B cell (primary cell): Measurements from ENCODE around the gene SAMD10. TPM values are rescaled to one million over a fixed set of nuclear protein-coding genes. Genes with fewer than 3 reads are reported as not detected.

ENCODE experiments used
- ATAC-seq: fragments of 200-7000 bp; cut with Tn5 transposase; one replicate; pipeline ENCODE4 v1.10.0; 2021; ENCODE audit warnings: low read depth, mild to moderate bottlenecking, moderate number of reproducible peaks, moderate library complexity
- CTCF ChIA-PET: fragments of 350-600 bp; sonication (Branson Sonifier 250); formaldehyde crosslinking; loops from one replicate; lab custom pipeline; 2021; ENCODE audit warnings: antibody characterized with exemption, inconsistent platforms; lab: Charles Lee
- POLR2A ChIA-PET: fragments of 350-600 bp; sonication (Branson Sonifier 250); formaldehyde crosslinking; loops from one replicate; lab custom pipeline; 2021; ENCODE audit warnings: antibody characterized with exemption; lab: Charles Lee
- DNase-seq: peaks from one replicate; pipeline ENCODE4 v3.0.0; 2013
- H2AFZ ChIP-seq: 2 replicates; pipeline ENCODE4 v1.6.1; 2012; ENCODE audit warnings: mild to moderate bottlenecking, low read depth, low read length; ENCODE audit not compliant: insufficient read depth, poor library complexity, severe bottlenecking
- H3K27ac ChIP-seq, 2 donors: 1 replicate in 1 of 2; 2 replicates in 1 of 2; pipeline ENCODE4 v1.5.1; 2012 to 2013; ENCODE audit warnings: low read length in 2 of 2, mild to moderate bottlenecking in 2 of 2, moderate library complexity in 1 of 2
- H3K27me3 ChIP-seq, 4 experiments: fragments of 200-600 bp in 1 of 4; sonication (generic) in 1 of 4; replicated peaks in 1 of 4; 1 replicate in 2 of 4; 2 replicates in 2 of 4; pipeline versions ENCODE4 v1.6.1 to v1.7.0; 2013 to 2016; ENCODE audit warnings: low read length in 3 of 4, mild to moderate bottlenecking in 2 of 4, mixed read lengths in 1 of 4, moderate library complexity in 1 of 4; ENCODE audit not compliant: insufficient read depth in 4 of 4, control insufficient read depth in 3 of 4; ENCODE audit errors: control extremely low read depth in 1 of 4
- H3K36me3 ChIP-seq, 2 experiments: replicated peaks in 1 of 2; 1 replicate in 1 of 2; 2 replicates in 1 of 2; pipeline versions ENCODE4 v1.6.1 to v1.7.1; 2013; ENCODE audit warnings: low read length in 1 of 2; ENCODE audit not compliant: insufficient read depth in 2 of 2, control insufficient read depth in 1 of 2; ENCODE audit errors: control extremely low read depth in 1 of 2, extremely low read depth in 1 of 2
- H3K4me1 ChIP-seq, 2 donors: fragments of 200-600 bp in 1 of 2; sonication (generic) in 1 of 2; 1 replicate in 1 of 2; 2 replicates in 1 of 2; pipeline versions ENCODE4 v1.5.1 to v1.6.1; 2013 to 2017; ENCODE audit warnings: low read length in 2 of 2; ENCODE audit not compliant: control insufficient read depth in 2 of 2, insufficient read depth in 2 of 2
- H3K4me2 ChIP-seq: replicated peaks from 2 replicates; pipeline ENCODE3; 2012; ENCODE audit warnings: mild to moderate bottlenecking, low read depth, low read length; ENCODE audit not compliant: poor library complexity, severe bottlenecking
- H3K4me3 ChIP-seq, 5 experiments: fragments of 200-600 bp in 1 of 5; sonication (generic) in 1 of 5; 1 replicate in 3 of 5; 2 replicates in 2 of 5; pipeline versions ENCODE4 v1.5.1 to v1.7.0; 2011 to 2016; ENCODE audit warnings: low read length in 4 of 5, mild to moderate bottlenecking in 4 of 5, low read depth in 2 of 5, control low read depth in 1 of 5, moderate library complexity in 1 of 5; ENCODE audit not compliant: insufficient read depth in 1 of 5; ENCODE audit errors: control extremely low read depth in 1 of 5, extremely low read depth in 1 of 5
- H3K79me2 ChIP-seq: fragments of 200-600 bp; sonication (generic); one replicate; pipeline ENCODE4 v1.6.0; 2016; ENCODE audit warnings: low read length; ENCODE audit not compliant: control insufficient read depth, insufficient read depth
- H3K9ac ChIP-seq: fragments of 200-600 bp; sonication (generic); 2 replicates; pipeline ENCODE4 v1.6.1; 2017; ENCODE audit warnings: mild to moderate bottlenecking, low read length, moderate library complexity
- H3K9me3 ChIP-seq, 3 donors: one replicate each; pipeline versions ENCODE4 v1.6.1 to v1.7.1; 2013; ENCODE audit warnings: low read length in 2 of 3; ENCODE audit not compliant: control insufficient read depth in 2 of 3, insufficient read depth in 1 of 3; ENCODE audit errors: control extremely low read depth in 1 of 3
- H4K20me1 ChIP-seq: 2 replicates; pipeline ENCODE4 v1.6.0; 2012; ENCODE audit warnings: mild to moderate bottlenecking, low read length; ENCODE audit not compliant: insufficient read depth, control insufficient read depth, poor library complexity, severe bottlenecking
- H3K27ac Mint-ChIP-seq: one replicate; pipeline ENCODE4 v1.8.0; 2021; ENCODE audit warnings: mixed read lengths
- H3K27me3 Mint-ChIP-seq: one replicate; pipeline ENCODE4 v1.8.0; 2021; ENCODE audit warnings: mixed read lengths
- H3K4me1 Mint-ChIP-seq: one replicate; pipeline ENCODE4 v1.8.0; 2021; ENCODE audit warnings: mixed read lengths
- H3K4me3 Mint-ChIP-seq: one replicate; pipeline ENCODE4 v1.8.0; 2021; ENCODE audit warnings: mixed read lengths
- H3K9me3 Mint-ChIP-seq: one replicate; pipeline ENCODE4 v1.8.0; 2022; ENCODE audit warnings: mixed read lengths; ENCODE audit not compliant: insufficient read depth
- EZH2 ChIP-seq: IDR thresholded peaks from 2 replicates; pipeline ENCODE4 v1.6.1; 2012; ENCODE audit warnings: borderline replicate concordance, low read depth, mild to moderate bottlenecking, moderate library complexity, low read length; ENCODE audit not compliant: insufficient read depth, poor library complexity, severe bottlenecking
- WGBS: methylation state at CpG from one replicate; pipeline ENCODE4 v1.1.5; 2013; ENCODE audit warnings: missing lambda C conversion rate; ENCODE audit not compliant: insufficient coverage; 5-methylcytosine and 5-hydroxymethylcytosine counted together
- intact Hi-C: fragments of 100-400 bp; cut with micrococcal nuclease; formaldehyde crosslinking; loops from one replicate; pipeline ENCODE4 v1.10.0; 2022
- polyA plus RNA-seq: library from polyadenylated mRNA; depleted of rRNA; stranded (reverse); fragments of >200 nt; gene quantifications from 2 replicates; pipeline ENCODE4 v1.2.3, GENCODE V29; 2012
- total RNA-seq, 2 donors: library from RNA; stranded (reverse); fragments of 120-200 nt in 1 of 2; gene quantifications; 1 replicate in 1 of 2; 2 replicates in 1 of 2; pipeline versions ENCODE4 v1.2.3 to v1.2.4, GENCODE V29; 2013 to 2022
- TF ChIP-seq, protein P1 (sequence below): fragments of 200-600 bp; IDR thresholded peaks from one replicate; pipeline ENCODE4 v1.8.0; 2022; ENCODE audit warnings: antibody characterized with exemption, mild to moderate bottlenecking

The SAMD10 gene
- total and polyA plus RNA-seq, 2 donors (not counting 1 experiment from before 2014, with no cell fraction given): 12.7 to 34.2 TPM

DNA sequence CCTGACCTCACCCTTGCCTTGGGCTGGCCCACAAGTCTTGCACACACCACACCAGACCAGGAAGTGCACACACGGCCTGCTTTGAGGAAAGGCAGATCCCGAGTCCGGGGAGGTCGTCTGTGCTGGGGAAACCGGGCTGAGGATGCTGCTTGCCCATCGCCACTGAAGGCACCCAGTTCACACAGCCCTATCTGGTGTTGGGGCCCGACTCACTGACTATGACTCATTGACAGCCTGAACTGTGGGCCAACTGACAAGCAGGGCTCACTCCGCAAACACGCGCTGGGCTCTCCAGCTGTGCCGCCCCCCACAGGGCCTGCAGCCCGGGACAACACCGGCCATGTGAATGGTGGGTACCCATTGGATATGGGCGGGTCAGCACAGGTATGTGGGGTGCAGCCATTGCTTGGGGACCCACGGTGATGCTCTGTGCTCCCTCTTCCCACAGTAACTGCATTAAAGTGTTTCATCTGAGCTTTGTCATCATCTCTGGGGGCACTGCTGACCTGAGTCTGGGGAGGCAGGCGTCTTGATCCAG lies 1.6 kb downstream of the SAMD10 start:
- intact Hi-C loops: no loop called here
- H4K20me1 ChIP-seq: peaks cover 23% of the 10 kb centered on the region

More for the DNA sequence above, 1.6 kb downstream of the SAMD10 start:
- no peak overlapping the region for H3K4me3 ChIP-seq
- WGBS: 84% methylated on average over 16 of the region's 16 CpGs
- H3K4me1 Mint-ChIP-seq: peaks cover 45% of the 10 kb centered on the region
- peak overlapping the region in 1 of 2 donors; percentile 81 for H3K27ac ChIP-seq
- peaks cover 33 to 51% of the 10 kb centered on the region in 2 donors for H3K4me1 ChIP-seq
- H3K4me3 Mint-ChIP-seq: peak overlapping the region; percentile 83
- TF ChIP-seq, protein P1, sequence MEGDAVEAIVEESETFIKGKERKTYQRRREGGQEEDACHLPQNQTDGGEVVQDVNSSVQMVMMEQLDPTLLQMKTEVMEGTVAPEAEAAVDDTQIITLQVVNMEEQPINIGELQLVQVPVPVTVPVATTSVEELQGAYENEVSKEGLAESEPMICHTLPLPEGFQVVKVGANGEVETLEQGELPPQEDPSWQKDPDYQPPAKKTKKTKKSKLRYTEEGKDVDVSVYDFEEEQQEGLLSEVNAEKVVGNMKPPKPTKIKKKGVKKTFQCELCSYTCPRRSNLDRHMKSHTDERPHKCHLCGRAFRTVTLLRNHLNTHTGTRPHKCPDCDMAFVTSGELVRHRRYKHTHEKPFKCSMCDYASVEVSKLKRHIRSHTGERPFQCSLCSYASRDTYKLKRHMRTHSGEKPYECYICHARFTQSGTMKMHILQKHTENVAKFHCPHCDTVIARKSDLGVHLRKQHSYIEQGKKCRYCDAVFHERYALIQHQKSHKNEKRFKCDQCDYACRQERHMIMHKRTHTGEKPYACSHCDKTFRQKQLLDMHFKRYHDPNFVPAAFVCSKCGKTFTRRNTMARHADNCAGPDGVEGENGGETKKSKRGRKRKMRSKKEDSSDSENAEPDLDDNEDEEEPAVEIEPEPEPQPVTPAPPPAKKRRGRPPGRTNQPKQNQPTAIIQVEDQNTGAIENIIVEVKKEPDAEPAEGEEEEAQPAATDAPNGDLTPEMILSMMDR: no peak
- no peak for TF ChIP-seq EZH2
- peaks cover 0 to 6% of the 10 kb centered on the region in 2 experiments for H3K36me3 ChIP-seq
- H2AFZ ChIP-seq: peak overlapping the region; percentile 80
- no peak for DNase-seq
- no peaks in the 10 kb centered on the region for H3K27me3 Mint-ChIP-seq
- H3K4me2 ChIP-seq: peak overlapping the region; percentile 93
- no peaks in the 10 kb centered on the region for H3K27me3 ChIP-seq
- ChIA-PET POLR2A (no interaction called here), CTCF (no interaction called here)
- H3K9ac ChIP-seq: peak overlapping the region; percentile 76
- no peak for ATAC-seq
- no peaks in the 10 kb centered on the region for H3K9me3 ChIP-seq
- H3K27ac Mint-ChIP-seq: peak overlapping the region; percentile 89
- H3K9me3 Mint-ChIP-seq: no peaks in the 10 kb centered on the region
- H3K79me2 ChIP-seq: peaks cover 13% of the 10 kb centered on the region
